ENCODE measurements around the gene CNIH4. TPM values are rescaled to one million over a fixed set of nuclear protein-coding genes. Genes with fewer than 3 reads are reported as not detected.

CNIH4 gene
- total RNA-seq, 1 experiment from 2014 or later, result 48.9 TPM

- no peak for ATAC-seq
- Histone ChIP-seq H3K4me2 (ENCODE audit: low read length) (no peak overlapping the region), H3K27me3 (ENCODE audit: insufficient read depth, low read length) (no peaks in the 10 kb centered on the region), H3K4me1 (ENCODE audit: control insufficient read depth in 1 of 2, insufficient read depth in 2 of 2, low read length in 2 of 2) (peaks cover 4 to 9% of the 10 kb centered on the region in 2 experiments; a peak in 3 of 4 replicates), H3K27ac (ENCODE audit: low read depth, low read length) (no peak overlapping the region), H3K36me3 (ENCODE audit: control insufficient read depth in 1 of 2, insufficient read depth in 2 of 2, low read length in 2 of 2) (no peaks in the 10 kb centered on the region), H3K9ac (ENCODE audit: low read length) (no peak overlapping the region), H3K9me2 (ENCODE audit: insufficient read depth) (no peaks in the 10 kb centered on the region), H4K20me1 (ENCODE audit: insufficient read depth) (no peaks in the 10 kb centered on the region), H3K4me3 (replicated peaks in 1 of 2; ENCODE audit: low read depth in 1 of 2, low read length in 2 of 2) (no peak overlapping the region), H3K79me2 (ENCODE audit: insufficient read depth, low read length) (peaks cover 21% of the 10 kb centered on the region), H2AFZ (ENCODE audit: low read depth, low read length, poor library complexity, severe bottlenecking) (no peak overlapping the region), H3K9me3 (ENCODE audit: control insufficient read depth in 1 of 2, insufficient read depth in 1 of 2, low read depth in 1 of 2, low read length in 2 of 2) (no peaks in the 10 kb centered on the region)
- ChIA-PET CTCF (no interaction called here), POLR2A (no interaction called here), RAD21 (ENCODE audit: low non-redundant PET in 1 of 2, low total read pairs in 2 of 2, uncharacterized antibody in 2 of 2, unreplicated experiment in 2 of 2) (interaction anchor here in 1 of 2 experiments (0.5 kb wide), 1 partner anchor 643 kb away, joined by 4 read pairs; no protein-coding TSS in a partner anchor)
- TF ChIP-seq POLR2A (IDR thresholded peaks at IDR 0.05; ENCODE audit: borderline replicate concordance, extremely low read depth, insufficient read depth, insufficient read length) (no peak), YY1 (IDR thresholded peaks at IDR 0.05; ENCODE audit: extremely low read depth, insufficient replicate concordance, low read depth, low read length) (no peak), ZFX (IDR thresholded peaks at IDR 0.05) (no peak), RAD21 (IDR thresholded peaks at IDR 0.05; ENCODE audit: low read depth) (no peak), ELF1 (IDR thresholded peaks at IDR 0.05; ENCODE audit: borderline replicate concordance, low read depth) (no peak), TCF7L2 (IDR thresholded peaks at IDR 0.05; ENCODE audit: borderline replicate concordance, extremely low read depth, insufficient read depth, insufficient read length) (no peak), CBX3 (IDR thresholded peaks at IDR 0.05; ENCODE audit: low read depth) (no peak), MAX (IDR thresholded peaks at IDR 0.05) (no peak), SIN3A (IDR thresholded peaks at IDR 0.05; ENCODE audit: low read depth) (no peak), SRF (IDR thresholded peaks at IDR 0.05; ENCODE audit: low read depth) (no peak), ZNF274 (IDR thresholded peaks at IDR 0.05; ENCODE audit: low read depth, low read length) (no peak)
- TF ChIP-seq, protein P1, sequence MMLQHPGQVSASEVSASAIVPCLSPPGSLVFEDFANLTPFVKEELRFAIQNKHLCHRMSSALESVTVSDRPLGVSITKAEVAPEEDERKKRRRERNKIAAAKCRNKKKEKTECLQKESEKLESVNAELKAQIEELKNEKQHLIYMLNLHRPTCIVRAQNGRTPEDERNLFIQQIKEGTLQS (IDR thresholded peaks at IDR 0.05), result no peak
- TF ChIP-seq, protein P2, sequence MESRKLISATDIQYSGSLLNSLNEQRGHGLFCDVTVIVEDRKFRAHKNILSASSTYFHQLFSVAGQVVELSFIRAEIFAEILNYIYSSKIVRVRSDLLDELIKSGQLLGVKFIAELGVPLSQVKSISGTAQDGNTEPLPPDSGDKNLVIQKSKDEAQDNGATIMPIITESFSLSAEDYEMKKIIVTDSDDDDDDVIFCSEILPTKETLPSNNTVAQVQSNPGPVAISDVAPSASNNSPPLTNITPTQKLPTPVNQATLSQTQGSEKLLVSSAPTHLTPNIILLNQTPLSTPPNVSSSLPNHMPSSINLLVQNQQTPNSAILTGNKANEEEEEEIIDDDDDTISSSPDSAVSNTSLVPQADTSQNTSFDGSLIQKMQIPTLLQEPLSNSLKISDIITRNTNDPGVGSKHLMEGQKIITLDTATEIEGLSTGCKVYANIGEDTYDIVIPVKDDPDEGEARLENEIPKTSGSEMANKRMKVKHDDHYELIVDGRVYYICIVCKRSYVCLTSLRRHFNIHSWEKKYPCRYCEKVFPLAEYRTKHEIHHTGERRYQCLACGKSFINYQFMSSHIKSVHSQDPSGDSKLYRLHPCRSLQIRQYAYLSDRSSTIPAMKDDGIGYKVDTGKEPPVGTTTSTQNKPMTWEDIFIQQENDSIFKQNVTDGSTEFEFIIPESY (IDR thresholded peaks at IDR 0.05; ENCODE audit: extremely low read depth, insufficient replicate concordance, low read length), result no peak
- DNase-seq (ENCODE audit: low read depth, low spot score), result no peak
- intact Hi-C loops (cut with micrococcal nuclease), result no loop called here
- no TSS peak for BruUV-seq (replicated peaks)
Measured at GRCh38 chr1:224353975-224354925, 2.4 kb upstream of the CNIH4 start.

All from HCT116 (cell line).